DND-41 (cell line): ENCODE measurements around the gene OTOGL.
"Not testable (repeated sequence)": the region's sequence is repeated elsewhere in the genome, so short reads cannot be mapped to it uniquely, and the experiment has no call there.

Source experiments
- ATAC-seq: fragments of 200-7000 bp; cut with Tn5 transposase; 3 replicates; pipeline ENCODE4 v1.9.1; 2021; ENCODE audit warnings: low read depth; ENCODE audit not compliant: insufficient read depth
- DNase-seq: peaks from one replicate; pipeline ENCODE4 v3.0.0-alpha.2; 2020
- H2AFZ ChIP-seq: 2 replicates; pipeline ENCODE4 v1.6.0; 2012; ENCODE audit warnings: low read depth, low read length
- H3K27ac ChIP-seq: 2 replicates; pipeline ENCODE4 v1.5.1; 2012; ENCODE audit warnings: low read length, inconsistent platforms
- H3K27me3 ChIP-seq: fragments of 200-600 bp; sonication (generic); 2 replicates; pipeline ENCODE4 v1.6.0; 2012; ENCODE audit warnings: low read length, mild to moderate bottlenecking, inconsistent platforms; ENCODE audit not compliant: insufficient read depth, poor library complexity
- H3K36me3 ChIP-seq: 2 replicates; pipeline ENCODE4 v1.5.1; 2012; ENCODE audit warnings: low read length, inconsistent platforms; ENCODE audit not compliant: insufficient read depth
- H3K4me1 ChIP-seq: 2 replicates; pipeline ENCODE4 v1.5.1; 2012; ENCODE audit warnings: mild to moderate bottlenecking, low read length; ENCODE audit not compliant: insufficient read depth
- H3K4me2 ChIP-seq: 2 replicates; pipeline ENCODE4 v1.6.0; 2012; ENCODE audit warnings: mild to moderate bottlenecking, moderate library complexity, low read length, inconsistent platforms; ENCODE audit not compliant: insufficient read depth
- H3K4me3 ChIP-seq, 2 experiments: fragments of 200-600 bp in 1 of 2; shearing (Covaris generic) in 1 of 2; 2 replicates each; pipeline ENCODE4 v1.5.1; 2012 to 2016; ENCODE audit warnings: inconsistent platforms in 2 of 2, low read length in 2 of 2, mild to moderate bottlenecking in 2 of 2, low read depth in 1 of 2, moderate library complexity in 1 of 2
- H3K79me2 ChIP-seq: 2 replicates; pipeline ENCODE4 v1.6.0; 2012; ENCODE audit warnings: low read length, inconsistent platforms; ENCODE audit not compliant: insufficient read depth
- H3K9ac ChIP-seq: 2 replicates; pipeline ENCODE4 v1.6.0; 2012; ENCODE audit warnings: low read depth, mild to moderate bottlenecking, inconsistent platforms, low read length, moderate library complexity
- H3K9me3 ChIP-seq: 2 replicates; pipeline ENCODE4 v1.5.1; 2012; ENCODE audit warnings: low read length, moderate library complexity, mild to moderate bottlenecking, inconsistent platforms; ENCODE audit not compliant: insufficient read depth, severe bottlenecking
- H4K20me1 ChIP-seq: 2 replicates; pipeline ENCODE4 v1.6.0; 2012; ENCODE audit warnings: low read length; ENCODE audit not compliant: insufficient read depth
- EZH2 ChIP-seq: IDR thresholded peaks from 3 replicates; pipeline ENCODE4 v1.6.1; 2012; ENCODE audit warnings: borderline replicate concordance, low read depth, mild to moderate bottlenecking, moderate library complexity, low read length, inconsistent platforms; ENCODE audit not compliant: severe bottlenecking
- TF ChIP-seq, protein P1 (sequence below): IDR thresholded peaks from 2 replicates; pipeline ENCODE4 v1.5.1; 2012; ENCODE audit warnings: borderline replicate concordance, low read length, moderate library complexity, mild to moderate bottlenecking; ENCODE audit not compliant: poor library complexity, severe bottlenecking; ENCODE audit errors: extremely low read depth

The OTOGL gene

DNA sequence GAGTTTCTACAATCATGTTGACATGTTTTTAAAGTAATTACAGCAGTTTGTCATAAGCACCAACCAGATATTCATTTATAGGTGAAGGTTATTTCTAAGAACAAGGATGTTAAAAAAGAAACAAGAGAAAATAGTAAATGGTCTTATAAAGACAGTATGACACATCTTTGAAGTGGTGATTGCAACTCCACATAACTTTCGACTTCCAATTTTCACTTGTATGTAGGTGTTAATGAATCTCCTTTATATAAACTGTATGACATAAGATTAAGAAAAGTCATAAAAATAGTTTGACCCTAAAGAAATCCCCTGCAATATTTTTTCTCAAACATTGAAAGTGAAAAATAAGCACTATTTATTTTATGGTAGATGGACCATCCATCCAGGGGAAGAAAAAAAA is 199.9 kb downstream of the OTOGL start:
- ATAC-seq (no peak), DNase-seq (no peak)
- H3K27me3 ChIP-seq, result no peaks in the 10 kb centered on the region
- no peak overlapping the region for H3K9ac ChIP-seq
- no peaks in the 10 kb centered on the region for H3K4me1 ChIP-seq
- H3K27ac ChIP-seq, result no peak overlapping the region
- H3K4me2 ChIP-seq, result no peak overlapping the region
- H4K20me1 ChIP-seq, result no peaks in the 10 kb centered on the region
- TF ChIP-seq EZH2, result no peak
- TF ChIP-seq, protein P1, sequence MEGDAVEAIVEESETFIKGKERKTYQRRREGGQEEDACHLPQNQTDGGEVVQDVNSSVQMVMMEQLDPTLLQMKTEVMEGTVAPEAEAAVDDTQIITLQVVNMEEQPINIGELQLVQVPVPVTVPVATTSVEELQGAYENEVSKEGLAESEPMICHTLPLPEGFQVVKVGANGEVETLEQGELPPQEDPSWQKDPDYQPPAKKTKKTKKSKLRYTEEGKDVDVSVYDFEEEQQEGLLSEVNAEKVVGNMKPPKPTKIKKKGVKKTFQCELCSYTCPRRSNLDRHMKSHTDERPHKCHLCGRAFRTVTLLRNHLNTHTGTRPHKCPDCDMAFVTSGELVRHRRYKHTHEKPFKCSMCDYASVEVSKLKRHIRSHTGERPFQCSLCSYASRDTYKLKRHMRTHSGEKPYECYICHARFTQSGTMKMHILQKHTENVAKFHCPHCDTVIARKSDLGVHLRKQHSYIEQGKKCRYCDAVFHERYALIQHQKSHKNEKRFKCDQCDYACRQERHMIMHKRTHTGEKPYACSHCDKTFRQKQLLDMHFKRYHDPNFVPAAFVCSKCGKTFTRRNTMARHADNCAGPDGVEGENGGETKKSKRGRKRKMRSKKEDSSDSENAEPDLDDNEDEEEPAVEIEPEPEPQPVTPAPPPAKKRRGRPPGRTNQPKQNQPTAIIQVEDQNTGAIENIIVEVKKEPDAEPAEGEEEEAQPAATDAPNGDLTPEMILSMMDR, result no peak
- no peaks in the 10 kb centered on the region for H3K79me2 ChIP-seq
- H3K4me3 ChIP-seq, result no peak overlapping the region
- H3K9me3 ChIP-seq, result no peaks in the 10 kb centered on the region
- H2AFZ ChIP-seq, result no peak overlapping the region
- H3K36me3 ChIP-seq, result no peaks in the 10 kb centered on the region

DNA sequence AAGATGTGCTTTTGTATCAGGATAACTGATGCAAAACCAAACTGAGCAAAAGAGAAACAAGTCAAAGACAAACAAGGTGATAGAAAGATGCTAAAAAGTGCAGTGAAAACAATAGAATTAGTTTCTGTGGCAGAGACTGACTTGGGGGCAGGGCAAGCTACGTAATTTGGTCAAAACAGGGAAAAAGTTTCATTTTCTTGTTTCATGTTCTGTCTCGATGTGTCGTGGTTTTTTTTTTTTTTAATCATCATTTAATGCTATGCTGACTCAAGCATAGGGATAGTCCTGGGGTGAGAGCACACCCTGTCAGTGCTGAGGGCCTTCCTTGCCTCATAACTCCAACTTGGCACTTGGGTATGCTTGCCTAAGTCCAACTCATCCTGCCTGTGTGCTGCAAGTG is 200.6 kb downstream of the OTOGL start:
- no peaks in the 10 kb centered on the region for H3K9me3 ChIP-seq
- H3K79me2 ChIP-seq, result no peaks in the 10 kb centered on the region
- no peaks in the 10 kb centered on the region for H3K4me1 ChIP-seq
- no peak overlapping the region for H3K4me3 ChIP-seq
- no peak overlapping the region for H3K27ac ChIP-seq
- H3K4me2 ChIP-seq, result no peak overlapping the region
- no peaks in the 10 kb centered on the region for H3K36me3 ChIP-seq
- DNase-seq (no peak), ATAC-seq (no peak)
- no peak overlapping the region for H2AFZ ChIP-seq
- TF ChIP-seq, protein P1, result no peak
- TF ChIP-seq EZH2, result no peak
- no peaks in the 10 kb centered on the region for H3K27me3 ChIP-seq
- H4K20me1 ChIP-seq, result no peaks in the 10 kb centered on the region
- H3K9ac ChIP-seq, result no peak overlapping the region

- not testable (repeated sequence) for H3K27me3 ChIP-seq, H3K36me3 ChIP-seq, ATAC-seq, H3K9ac ChIP-seq, H3K4me3 ChIP-seq, H2AFZ ChIP-seq, H3K9me3 ChIP-seq, H3K4me1 ChIP-seq, DNase-seq, H4K20me1 ChIP-seq, H3K4me2 ChIP-seq, H3K79me2 ChIP-seq, H3K27ac ChIP-seq
These were observed 208.1 kb downstream of the OTOGL start for GRCh38 chr12:80307436-80307835.

DNA sequence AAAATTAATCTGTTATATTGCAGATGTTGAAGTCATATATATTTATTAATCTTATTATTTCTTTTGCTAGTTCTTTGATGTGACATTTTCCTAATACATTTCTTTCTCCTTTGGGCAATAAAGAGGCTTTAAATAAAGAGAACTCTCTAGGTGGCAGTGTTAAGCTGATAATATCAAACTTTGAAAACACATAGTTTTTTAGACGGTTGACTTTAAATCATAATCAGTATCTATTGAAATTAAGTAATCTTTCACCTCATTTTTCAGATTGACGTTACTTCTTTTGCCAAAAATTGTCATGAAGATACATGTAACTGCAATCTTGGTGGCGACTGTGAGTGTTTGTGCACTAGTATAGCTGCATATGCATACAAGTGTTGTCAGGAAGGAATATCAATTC is 213.9 kb downstream of the OTOGL start:
- Histone ChIP-seq H3K27me3 (no peaks in the 10 kb centered on the region), H2AFZ (no peak overlapping the region), H3K4me3 (no peak overlapping the region), H3K9ac (no peak overlapping the region), H3K4me1 (no peaks in the 10 kb centered on the region), H3K27ac (no peak overlapping the region), H3K36me3 (no peaks in the 10 kb centered on the region), H3K9me3 (no peaks in the 10 kb centered on the region), H3K79me2 (no peaks in the 10 kb centered on the region), H4K20me1 (no peaks in the 10 kb centered on the region), H3K4me2 (no peak overlapping the region)
- TF ChIP-seq, protein P1, result no peak
- TF ChIP-seq EZH2, result no peak
- DNase-seq (no peak), ATAC-seq (no peak)
